ENCODE measurements around the gene EFEMP1. TPM values are rescaled to one million over a fixed set of nuclear protein-coding genes. Genes with fewer than 3 reads are reported as not detected.

EFEMP1 gene
- total RNA-seq, 1 donor from 2014 or later: 1,797 TPM

DNA sequence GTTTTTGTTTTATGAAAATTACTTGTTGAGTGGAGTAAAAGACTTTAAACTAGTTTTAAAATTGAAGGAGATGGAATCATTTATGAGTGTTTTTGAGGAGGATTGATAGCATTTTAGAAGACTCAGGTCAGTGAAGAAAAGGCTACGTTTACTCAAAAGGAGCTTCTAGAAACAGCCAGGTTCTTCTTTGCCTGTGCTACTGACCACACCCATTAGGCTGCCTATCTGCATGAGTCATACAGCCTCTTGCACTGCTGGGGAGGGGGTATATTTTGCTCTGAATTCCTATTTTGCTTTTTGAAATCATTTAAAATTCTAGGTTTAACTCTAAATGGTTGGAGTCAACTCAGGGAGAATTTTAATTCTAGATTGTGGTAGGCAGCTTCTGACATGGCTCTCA is 22.3 kb downstream of the EFEMP1 start:
- DNase-seq (ENCODE audit: extremely low read depth, low read depth, low spot score): no peak

DNA sequence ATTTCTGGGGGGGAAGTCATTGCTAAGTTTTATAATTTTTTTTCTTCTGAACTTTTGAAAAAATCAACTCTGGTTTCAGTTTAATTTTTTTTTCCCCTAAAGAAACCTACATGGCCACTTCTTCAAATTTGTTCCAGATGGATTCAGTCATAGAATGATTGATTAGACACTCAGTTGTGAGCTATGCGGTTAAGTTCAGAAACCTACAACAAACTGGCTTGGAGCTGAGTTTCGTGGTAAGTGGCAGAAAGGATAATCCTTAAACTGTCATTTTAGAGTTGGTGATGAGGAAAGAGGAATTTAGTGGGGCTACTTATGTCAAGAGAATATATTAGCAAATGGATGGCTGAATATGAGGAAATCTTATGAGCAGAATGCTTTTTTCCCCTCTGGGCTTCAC is 23.7 kb downstream of the EFEMP1 start:
- no peak for DNase-seq (ENCODE audit: extremely low read depth, low read depth, low spot score)

DNA sequence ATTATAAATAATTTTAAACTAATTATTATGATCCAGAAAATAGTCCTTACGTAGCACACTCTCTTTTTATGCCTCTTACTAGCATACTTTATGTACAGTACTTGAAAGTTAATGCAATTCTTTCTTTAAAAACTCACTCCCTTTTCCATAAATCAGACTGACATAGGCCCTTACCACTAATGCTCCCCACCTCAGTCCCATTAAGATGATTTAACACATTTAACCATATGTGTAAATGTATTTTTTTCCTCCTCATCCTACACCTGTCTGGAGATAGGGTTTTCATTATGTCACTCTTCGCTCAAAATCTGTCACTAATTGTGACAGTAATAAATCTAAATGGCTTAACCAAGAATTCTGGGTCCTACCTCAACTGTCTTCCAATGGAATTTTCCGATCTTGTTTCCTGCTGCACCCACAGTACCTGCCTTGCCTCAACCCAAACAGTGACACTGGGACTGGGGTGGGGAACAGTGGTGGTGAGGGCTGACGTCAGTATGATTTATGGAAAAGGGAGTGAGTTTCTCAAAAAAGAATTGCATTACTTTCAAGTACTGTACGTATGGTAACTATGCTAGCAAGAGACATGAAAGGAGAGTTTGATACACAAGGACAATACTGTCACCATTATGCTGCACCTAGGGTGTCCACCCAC is 25.1 kb downstream of the EFEMP1 start:
- DNase-seq (ENCODE audit: extremely low read depth, low read depth, low spot score): no peak

DNA sequence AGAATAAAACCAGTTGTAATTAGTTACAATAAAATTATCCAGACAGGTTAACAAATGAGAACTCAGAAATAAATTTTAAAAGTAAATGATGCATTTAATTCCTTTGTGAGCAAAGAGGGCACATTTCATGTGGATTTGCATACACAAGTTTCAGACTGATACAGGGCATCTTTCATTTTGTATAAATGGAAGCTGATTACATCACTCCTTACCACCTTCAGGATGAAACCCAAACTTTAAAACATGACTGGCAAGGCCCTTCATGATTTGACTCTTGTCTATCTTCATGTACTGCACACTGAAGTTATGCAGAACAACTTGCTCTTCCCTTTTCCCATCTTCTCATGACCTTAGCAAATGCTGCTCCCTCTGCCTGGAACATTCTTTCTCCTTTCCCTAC is 26.9 kb downstream of the EFEMP1 start:
- DNase-seq (ENCODE audit: extremely low read depth, low read depth, low spot score): no peak

DNA sequence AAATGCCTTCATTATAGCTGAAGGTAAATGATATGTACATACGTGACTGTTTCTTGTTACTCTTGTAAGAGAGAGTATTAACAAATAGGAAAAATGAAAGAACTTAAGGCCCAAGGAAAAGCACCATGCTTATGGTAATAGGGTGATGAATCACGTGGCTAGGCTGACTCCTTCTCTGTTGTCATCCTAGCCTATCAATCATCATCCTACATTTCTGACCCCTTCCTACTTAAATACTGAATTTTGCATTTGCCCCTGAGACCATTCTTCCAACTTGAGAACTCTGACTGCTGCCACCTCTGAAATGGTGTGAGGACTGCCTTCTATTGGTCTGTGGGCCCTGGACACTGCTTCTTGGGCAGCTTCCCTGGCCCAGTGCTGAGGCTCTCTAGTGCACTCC is 28.9 kb downstream of the EFEMP1 start:
- DNase-seq (ENCODE audit: extremely low read depth, low read depth, low spot score): no peak

DNA sequence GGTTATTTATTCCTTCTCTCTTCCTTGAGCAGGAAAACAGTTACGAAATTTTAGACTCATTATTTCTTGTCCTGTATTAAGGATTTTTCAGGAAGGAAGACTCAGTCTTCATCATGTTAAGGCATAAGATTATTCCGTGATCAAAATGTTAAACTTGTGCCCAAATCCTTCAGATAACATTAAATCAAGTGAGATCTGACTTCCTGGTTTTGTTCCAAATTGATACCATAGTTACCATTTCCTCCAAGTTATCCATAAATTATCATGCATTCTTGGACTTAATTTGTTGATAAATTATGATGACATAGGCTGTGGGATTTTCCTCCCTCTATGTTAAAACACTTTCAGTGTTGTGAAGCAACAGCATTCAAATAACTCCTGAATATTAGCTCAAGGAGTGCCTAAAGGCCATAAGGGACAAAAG is 31.9 kb downstream of the EFEMP1 start:
- peak; percentile 47 for DNase-seq (ENCODE audit: extremely low read depth, low read depth, low spot score)

DNA sequence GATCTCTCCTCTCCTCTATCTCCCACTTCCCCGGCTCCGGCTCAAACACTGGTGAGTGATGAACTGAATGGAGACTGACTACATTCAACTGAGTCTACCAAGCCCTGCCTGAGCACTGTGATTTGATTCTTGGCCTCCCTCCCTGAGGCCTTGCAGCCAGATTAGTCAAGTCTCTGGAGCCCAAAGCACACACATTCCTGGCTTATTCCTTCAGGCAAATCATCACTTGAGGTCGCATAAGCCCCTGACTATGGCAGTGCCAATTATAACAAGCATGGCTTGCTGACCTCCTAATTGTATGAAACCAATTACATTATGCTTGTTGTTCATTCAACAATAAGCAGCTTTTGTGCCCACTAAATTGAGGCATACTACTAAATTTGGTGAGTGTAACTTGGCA is 34.6 kb downstream of the EFEMP1 start:
- DNase-seq (ENCODE audit: extremely low read depth, low read depth, low spot score): no peak

DNA sequence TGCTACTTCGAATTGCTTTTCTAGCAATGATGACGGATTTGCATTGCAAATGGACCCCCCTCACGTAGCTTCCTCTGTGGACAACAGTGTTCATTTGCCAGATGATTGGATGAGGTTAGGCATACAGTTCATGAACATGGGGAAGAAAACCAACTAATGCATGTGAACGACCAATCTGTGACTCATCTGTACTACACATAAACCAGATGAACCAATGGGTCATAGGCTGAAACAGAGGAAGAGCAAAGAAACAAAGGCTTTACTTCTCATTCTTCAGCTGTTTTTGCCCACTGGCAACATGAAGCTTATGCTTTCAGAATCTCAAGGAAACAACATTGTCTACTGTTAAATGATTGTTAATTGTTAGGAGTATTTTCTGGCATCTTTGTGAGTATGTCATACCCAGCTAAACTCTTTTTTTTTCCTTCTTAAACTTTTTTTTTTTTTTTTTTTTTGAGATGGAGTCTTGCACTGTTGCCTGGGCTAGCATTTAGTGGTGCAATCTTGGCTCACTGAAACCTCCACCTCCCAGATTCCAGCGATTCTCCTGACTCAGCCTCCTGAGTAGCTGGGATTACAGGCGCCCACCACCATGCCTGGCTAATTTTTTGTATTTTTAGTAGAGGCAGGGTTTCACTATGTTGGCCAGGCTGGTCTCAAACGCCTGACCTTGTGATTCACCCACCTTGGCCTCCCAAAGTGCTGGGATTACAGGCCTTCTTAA is 35.5 kb downstream of the EFEMP1 start:
- peak; percentile 60 for DNase-seq (ENCODE audit: extremely low read depth, low read depth, low spot score)

DNA sequence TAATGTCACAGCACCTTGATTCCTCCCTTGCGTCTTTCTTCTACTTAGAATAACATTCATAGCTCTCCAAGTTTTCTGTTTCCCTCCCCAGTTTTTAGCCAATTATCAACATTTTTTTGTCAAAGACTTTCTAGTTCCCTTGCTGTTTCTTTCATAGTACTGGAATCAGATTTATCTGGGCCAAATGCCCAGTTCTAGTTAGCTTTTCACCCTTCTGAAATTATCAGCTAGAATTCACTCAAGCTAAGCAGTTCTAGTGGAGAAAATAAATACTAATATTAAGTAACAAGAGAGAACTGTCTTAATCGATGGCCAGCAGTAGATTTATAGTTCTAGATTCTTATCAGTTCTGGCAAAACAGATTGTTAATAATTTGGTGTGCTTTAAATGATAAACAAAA is 36.2 kb downstream of the EFEMP1 start:
- DNase-seq (ENCODE audit: extremely low read depth, low read depth, low spot score): no peak

DNA sequence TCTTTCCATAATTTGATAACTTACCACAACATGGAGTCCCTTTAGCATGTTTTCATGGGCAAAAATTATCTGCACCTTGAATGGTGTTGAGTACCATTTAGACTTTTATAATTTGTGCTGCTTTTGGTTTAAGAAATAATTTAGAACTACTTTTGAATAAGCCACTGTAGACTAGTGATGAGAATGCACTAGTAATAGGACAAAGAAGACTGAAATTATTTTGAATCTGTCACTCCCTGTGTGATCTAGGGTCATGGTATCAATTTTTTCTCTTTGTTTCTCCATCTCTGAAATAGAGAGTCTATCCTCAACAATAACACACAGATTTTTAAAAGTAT is 37.7 kb downstream of the EFEMP1 start:
- no peak for DNase-seq (ENCODE audit: extremely low read depth, low read depth, low spot score)

DNA sequence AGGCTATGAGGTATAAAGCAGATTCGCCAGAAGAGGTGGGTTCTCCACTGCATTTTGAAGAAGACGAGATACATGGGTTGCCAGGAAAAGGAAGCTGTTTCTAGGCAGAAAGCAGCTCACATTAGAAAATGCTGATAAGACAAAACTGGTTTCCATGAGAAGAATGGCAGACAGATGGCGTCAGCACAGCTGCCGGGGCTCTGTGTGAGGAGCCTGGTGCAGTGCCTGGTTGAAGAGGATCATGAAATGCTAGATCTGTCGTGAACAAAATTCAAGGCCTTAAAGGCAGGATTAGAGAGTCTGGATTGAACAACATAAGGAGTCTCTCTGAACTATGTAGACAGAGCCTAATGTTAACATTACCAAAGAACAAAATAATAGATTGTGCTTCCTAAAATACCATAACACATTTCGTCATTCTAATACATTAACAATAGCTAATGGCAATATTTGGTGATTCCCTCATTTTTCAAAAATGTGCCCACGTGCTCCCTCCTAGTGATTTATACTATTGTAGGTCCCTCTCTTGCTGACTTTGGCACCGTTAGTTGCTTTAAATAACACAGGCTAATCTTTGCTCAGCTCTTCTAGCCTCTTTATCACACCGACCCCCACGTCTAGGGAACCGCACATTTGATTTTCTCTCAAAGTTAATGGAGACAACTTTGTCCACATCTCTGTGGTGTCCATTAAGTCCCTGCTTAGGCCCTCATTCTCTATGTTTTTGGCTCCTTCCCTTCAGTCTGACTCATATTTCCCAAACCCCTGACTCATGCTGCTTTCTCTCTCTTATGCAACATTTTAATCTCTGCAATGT is 38.2 kb downstream of the EFEMP1 start:
- peak; percentile 60 for DNase-seq (ENCODE audit: extremely low read depth, low read depth, low spot score)

DNA sequence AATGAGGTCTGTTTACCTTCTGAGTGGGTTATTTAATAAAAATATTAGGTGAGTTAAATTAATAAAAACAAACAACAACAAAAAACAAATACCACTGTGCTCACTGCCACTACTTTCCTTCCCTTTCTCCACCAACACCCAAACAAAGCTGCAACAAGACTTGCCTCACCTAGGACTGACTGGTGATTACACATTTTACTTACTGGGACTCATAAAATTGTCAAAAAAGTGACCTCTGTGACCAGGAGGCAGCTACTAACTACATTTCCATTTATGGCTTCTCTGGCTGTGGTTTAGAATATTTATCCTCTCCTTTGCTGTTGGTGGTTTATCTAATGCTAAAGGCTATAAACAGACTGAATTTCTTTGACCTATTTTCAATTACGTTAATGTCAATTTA is 39.8 kb downstream of the EFEMP1 start:
- DNase-seq (ENCODE audit: extremely low read depth, low read depth, low spot score): no peak

DNA sequence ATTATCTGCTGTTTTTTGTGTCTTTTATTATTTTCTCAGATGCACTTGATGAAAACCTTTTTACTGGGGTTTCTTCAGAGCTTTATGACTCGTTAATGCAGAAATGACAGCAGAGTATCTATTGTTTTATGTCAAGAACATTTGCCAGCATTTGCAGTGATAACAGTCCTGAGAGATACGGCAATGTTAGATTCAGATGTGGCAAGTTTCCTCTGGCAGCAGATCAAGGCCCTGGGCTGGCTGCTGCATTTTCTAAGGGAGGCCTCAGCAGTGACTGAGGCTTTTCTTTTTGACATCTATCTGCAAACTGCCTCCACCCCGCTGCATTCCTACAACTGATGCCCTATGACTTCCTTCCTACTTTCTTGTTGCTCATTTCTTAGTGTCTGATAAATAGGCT is 40.2 kb downstream of the EFEMP1 start:
- no peak for DNase-seq (ENCODE audit: extremely low read depth, low read depth, low spot score)

DNA sequence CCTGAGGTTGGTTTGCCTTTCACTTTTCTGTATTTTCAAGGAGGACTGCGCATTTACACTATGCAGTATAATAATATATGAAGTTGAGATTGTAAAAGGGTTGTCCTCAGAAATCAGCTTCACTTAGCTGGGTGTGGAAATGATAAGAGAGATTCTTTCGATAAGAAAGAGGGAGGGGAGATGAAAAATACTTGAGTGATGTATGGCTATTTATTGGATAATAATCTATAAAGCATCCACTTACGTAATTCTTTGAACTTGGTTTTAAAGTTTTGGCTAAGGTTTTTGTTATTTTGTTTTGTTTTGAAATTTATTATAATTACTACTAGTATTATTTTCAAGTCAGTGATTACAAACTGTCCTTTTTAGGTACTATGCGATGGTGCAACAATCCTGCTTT is 40.6 kb downstream of the EFEMP1 start:
- DNase-seq (ENCODE audit: extremely low read depth, low read depth, low spot score): no peak

DNA sequence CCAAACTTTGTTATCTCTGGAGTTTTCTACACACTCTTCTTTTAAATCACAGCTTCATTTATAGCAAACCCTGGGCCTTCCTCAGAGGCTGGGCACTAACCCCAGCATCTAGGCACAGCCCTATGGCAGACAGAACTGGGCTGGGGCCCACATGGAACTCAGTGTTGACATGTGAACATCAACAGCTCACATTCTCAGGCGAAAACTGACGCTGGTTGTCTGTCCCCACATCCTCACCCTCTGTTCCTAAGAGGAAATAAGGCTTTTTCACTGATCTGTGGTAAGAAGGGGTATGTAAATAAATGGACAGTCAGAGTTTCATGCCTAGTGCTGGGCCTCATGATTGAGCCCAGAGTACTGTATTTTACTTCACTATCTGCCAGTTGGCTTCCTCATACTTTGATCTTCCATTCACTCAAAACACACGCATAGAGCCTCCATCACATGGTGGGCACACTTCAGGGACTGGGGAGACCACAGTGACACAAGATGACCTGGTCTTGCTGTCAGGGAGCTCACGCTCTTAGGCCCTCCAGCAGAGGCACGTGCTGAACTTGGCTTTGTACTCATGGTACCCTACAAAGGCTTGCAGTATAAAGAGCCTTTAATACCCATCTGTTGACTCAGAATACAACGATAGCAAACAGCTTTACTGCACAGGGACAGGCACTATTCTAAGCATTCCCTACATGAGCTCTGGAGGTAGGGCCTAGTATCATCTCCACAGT is 43.0 kb downstream of the EFEMP1 start:
- no peak for DNase-seq (ENCODE audit: extremely low read depth, low read depth, low spot score)

DNA sequence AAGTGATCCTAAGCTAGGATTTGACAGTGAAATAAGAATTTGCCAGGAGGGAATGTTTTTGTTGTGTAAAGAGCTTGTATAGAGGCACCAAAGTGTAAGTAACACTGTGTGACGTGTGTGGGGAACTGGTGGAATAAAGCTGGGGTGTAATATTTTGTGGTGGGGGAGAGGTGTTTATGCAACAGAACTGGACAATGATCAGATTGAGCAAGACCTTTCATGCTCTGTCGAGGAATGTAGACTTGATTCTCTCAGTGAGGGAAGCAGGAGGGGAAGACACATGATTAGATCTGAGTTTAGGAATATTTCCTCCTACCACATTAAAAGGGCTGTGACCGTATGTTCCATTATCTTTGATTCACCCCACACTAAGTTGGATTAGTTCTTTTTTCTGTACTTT is 43.6 kb downstream of the EFEMP1 start:
- DNase-seq (ENCODE audit: extremely low read depth, low read depth, low spot score): no peak

DNA sequence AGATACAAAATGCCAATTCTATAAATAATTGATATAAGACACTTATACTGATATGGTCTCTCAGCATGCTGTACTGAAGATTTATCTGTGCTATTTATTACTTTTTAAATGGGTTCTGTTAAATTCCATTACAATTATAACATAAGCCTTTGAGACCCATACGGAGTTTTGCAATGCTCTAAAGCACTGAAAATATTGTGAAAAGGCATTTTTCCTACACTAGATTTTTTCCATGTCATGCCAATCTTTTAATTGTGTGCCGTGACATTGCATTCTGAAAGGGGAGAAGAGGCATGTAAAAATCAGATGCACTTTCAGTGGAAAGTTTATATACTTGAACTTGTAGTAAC is 46.5 kb downstream of the EFEMP1 start:
- DNase-seq (ENCODE audit: extremely low read depth, low read depth, low spot score): no peak

DNA sequence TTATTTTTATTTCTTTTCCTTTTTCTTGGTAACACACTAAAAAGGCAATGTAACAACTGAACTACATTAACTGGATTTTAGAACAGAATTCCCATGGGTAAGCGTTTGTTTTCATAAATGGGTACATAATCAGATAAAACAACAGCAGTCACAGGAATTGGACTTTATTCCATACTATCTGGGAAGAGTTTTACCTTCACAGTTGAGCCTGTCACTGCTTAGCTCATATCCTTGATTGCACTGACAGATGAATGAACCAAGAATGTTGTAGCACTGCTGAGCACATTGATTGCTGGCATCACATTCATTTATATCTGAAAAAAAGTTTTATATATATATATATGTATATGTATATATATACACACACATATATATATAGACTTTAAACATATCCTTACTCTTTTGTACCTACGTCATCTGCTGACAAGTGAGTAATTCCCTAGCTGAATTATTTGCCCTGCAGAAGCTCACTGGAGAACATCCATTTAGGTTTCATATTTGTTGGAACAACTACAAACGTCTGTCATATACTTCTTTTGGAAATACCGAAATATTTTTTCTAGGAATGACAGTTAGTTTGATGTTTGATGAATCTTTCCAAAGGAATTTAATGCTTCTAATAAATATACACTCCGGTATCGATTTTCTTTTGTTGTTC is 47.0 kb downstream of the EFEMP1 start:
- DNase-seq (ENCODE audit: extremely low read depth, low read depth, low spot score): no peak

DNA sequence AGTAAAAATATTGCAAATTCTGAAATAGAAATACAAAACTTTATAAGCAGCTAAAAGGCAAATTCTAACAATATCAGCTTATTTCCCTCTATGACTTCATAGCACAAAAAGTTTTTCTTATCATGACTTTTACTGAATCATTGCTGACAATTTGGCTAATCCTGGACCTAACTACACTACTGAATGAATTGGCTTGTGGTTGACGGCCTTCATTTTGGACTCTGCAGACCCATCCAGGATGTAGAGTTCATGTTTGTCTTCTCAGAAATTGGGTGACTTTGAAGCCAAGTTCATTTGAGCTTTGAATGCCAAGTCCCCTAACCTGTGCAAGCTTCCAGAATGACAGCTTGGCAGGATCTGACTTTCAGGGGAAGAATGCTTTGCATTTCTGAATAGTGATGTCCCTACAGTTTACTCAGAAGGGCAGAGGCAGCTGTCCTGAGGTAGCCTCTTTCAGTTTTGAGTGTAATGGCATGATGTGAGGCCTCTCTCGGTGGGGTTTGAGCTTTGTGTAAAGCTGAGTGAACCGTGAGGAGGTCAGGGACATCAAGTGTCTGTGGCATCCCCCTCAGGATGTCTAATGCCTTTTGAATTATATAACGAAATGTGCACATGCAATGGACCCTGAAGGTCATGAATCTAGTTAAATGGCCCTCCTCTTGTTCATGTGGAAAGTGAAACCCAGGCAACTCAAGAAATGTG is 48.0 kb downstream of the EFEMP1 start:
- no peak for DNase-seq (ENCODE audit: extremely low read depth, low read depth, low spot score)

DNA sequence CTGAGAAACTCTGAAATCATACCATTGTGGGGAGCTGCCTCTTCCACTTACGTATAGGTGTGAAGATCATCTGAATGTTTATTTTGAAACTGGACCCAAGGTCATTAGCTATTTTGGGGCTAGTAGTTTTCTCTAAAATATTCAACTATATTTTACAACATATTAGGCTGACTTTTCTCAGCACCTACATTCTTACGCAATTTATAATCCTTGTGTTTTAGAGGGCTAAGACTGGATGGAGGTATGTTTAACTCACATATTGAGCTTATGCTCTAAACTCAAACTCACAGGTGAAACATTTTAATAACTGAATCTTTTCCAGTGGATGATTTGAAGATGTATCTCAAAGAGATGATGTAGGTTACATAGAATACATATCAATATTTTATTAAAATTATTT is 49.2 kb downstream of the EFEMP1 start:
- no peak for DNase-seq (ENCODE audit: extremely low read depth, low read depth, low spot score)

Measured in glomerular endothelial cell (primary cell).